Transverse colon (tissue), 4 donors: ENCODE measurements around the gene STOX2. TPM values are rescaled to one million over a fixed set of nuclear protein-coding genes. Genes with fewer than 3 reads are reported as not detected.

Experiments
- DNase-seq: peaks from one replicate; pipeline ENCODE4 v3.0.0-alpha.2; 2019
- H3K27ac ChIP-seq, 4 donors: fragments of 200-600 bp; sonication (generic); 2 replicates each; pipeline ENCODE4 v1.5.1; 2016 to 2018; ENCODE audit warnings: inconsistent platforms in 4 of 4
- H3K27me3 ChIP-seq: fragments of 200-600 bp; sonication (generic); 2 replicates; pipeline ENCODE4 v1.5.1; 2017; ENCODE audit warnings: inconsistent platforms
- H3K36me3 ChIP-seq, 4 donors: fragments of 200-600 bp; sonication (generic); 2 replicates each; pipeline ENCODE4 v1.5.1; 2017 to 2019; ENCODE audit warnings: inconsistent platforms in 4 of 4
- H3K4me1 ChIP-seq, 4 donors: fragments of 200-600 bp; sonication (generic); 2 replicates each; pipeline ENCODE4 v1.5.1; 2017 to 2020; ENCODE audit warnings: inconsistent platforms in 4 of 4
- H3K4me3 ChIP-seq, 4 donors: fragments of 200-600 bp; sonication (generic); 1 replicate in 1 of 4; 2 replicates in 3 of 4; pipeline versions ENCODE4 v1.5.1 to v1.6.1; 2017 to 2019; ENCODE audit warnings: inconsistent platforms in 4 of 4
- H3K9me3 ChIP-seq, 2 donors: fragments of 200-600 bp; sonication (generic); 2 replicates each; pipeline ENCODE4 v1.5.1; 2017 to 2019; ENCODE audit warnings: inconsistent platforms in 2 of 2
- CTCF ChIP-seq, 5 experiments: fragments of 200-600 bp in 3 of 5; fragments of 450-650 bp in 2 of 5; sonication (generic) in 3 of 5; IDR thresholded peaks; 1 replicate in 2 of 5; 2 replicates in 3 of 5; pipeline ENCODE4 v1.5.1; 2016 to 2017; ENCODE audit warnings: antibody characterized with exemption in 5 of 5, inconsistent platforms in 3 of 5, mild to moderate bottlenecking in 2 of 5, moderate library complexity in 1 of 5
- EP300 ChIP-seq: sonication (generic); formaldehyde crosslinking; IDR thresholded peaks from one replicate; pipeline ENCODE4 v1.6.1; 2017; ENCODE audit warnings: antibody characterized with exemption, low read depth
- POLR2A ChIP-seq: fragments of 450-650 bp; IDR thresholded peaks from one replicate; pipeline ENCODE4 v1.6.1; 2016; ENCODE audit warnings: antibody characterized with exemption, mild to moderate bottlenecking, moderate library complexity
- POLR2AphosphoS5 ChIP-seq, 3 donors: sonication (generic); formaldehyde crosslinking; IDR thresholded peaks; one replicate each; pipeline ENCODE4 v1.6.1; 2016; ENCODE audit warnings: antibody characterized with exemption in 3 of 3
- WGBS, 2 donors: methylation state at CpG; one replicate each; pipeline ENCODE4 v1.1.5; 2018; ENCODE audit warnings: low coverage in 1 of 2; 5-methylcytosine and 5-hydroxymethylcytosine counted together
- in situ Hi-C, 4 donors: fragments of 200-750 bp; cut with MboI; loops; one replicate each; pipeline versions ENCODE4 v1.15.0 to v1.15.1; 2017; ENCODE audit warnings: low sequenced_read_pairs in 3 of 4, low pct_ligation_motif_present in 1 of 4, low pct_unique_long_range_greater_than_20kb in 1 of 4
- intact Hi-C: fragments of 100-400 bp; cut with DNase I; formaldehyde crosslinking; loops from one replicate; pipeline ENCODE4 v1.15.1; 2023; ENCODE audit warnings: low total_unique reads
- total RNA-seq, 4 donors: library from RNA; depleted of rRNA; stranded (reverse); fragments of >200 nt; gene quantifications; one replicate each; pipeline ENCODE4 v1.1.0, GENCODE V29; 2016

The STOX2 gene
- total RNA-seq, 4 donors from 2014 or later = 0.37 to 90.8 (median 7.7) TPM

DNA sequence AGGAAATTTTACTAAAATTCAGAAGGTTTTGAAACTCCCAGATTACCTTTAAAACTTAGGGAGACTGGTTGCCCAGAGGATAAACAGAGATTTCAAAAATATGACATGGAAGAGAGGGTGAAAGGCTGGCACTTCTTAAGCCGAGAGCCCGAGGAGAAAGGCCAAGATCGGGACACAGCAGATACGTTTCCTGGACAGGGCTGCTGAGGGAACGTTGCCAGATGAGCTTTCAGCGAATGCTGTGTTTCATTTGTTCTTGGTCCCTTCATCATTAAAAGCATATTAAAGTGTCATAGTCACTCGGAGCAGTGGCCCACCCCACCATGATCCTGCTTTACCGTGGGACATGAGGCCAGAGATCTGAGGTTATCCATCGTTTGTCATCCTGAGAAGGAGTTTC is 37.9 kb upstream of the STOX2 start:
- no peak for DNase-seq
- WGBS, 2 donors = 55 to 76% methylated on average over 4 to 9 of the region's 9 CpGs
- Histone ChIP-seq H3K36me3 (no peaks in the 10 kb centered on the region), H3K4me3 (no peak overlapping the region), H3K4me1 (no peaks in the 10 kb centered on the region), H3K27me3 (no peaks in the 10 kb centered on the region), H3K27ac (no peak overlapping the region), H3K9me3 (no peaks in the 10 kb centered on the region)
- in situ Hi-C loops = no loop called here
- no peak for TF ChIP-seq POLR2AphosphoS5 (IDR thresholded peaks at IDR 0.05)
- TF ChIP-seq EP300 = no peak
- TF ChIP-seq CTCF (IDR thresholded peaks at IDR 0.05) = no peak
- TF ChIP-seq POLR2A = no peak
- intact Hi-C loops = no loop called here

- no peak overlapping the region for H3K4me3 ChIP-seq
- no peak for TF ChIP-seq POLR2AphosphoS5 (IDR thresholded peaks at IDR 0.05)
- no peak for TF ChIP-seq POLR2A
- no peak for TF ChIP-seq EP300
- TF ChIP-seq CTCF (IDR thresholded peaks at IDR 0.05) = no peak
- no peaks in the 10 kb centered on the region for H3K27me3 ChIP-seq
- H3K27ac ChIP-seq = no peak overlapping the region
- in situ Hi-C loops (no loop called here), intact Hi-C loops (loop anchor here (10.0 kb wide), 1 partner anchor 114 kb away; no protein-coding TSS in a partner anchor)
- no peaks in the 10 kb centered on the region for H3K9me3 ChIP-seq
- H3K36me3 ChIP-seq = no peaks in the 10 kb centered on the region
- WGBS, 2 donors = 72 to 88% methylated on average over 3 of the region's 3 CpGs
- peaks cover 0 to 6% (median 0%) of the 10 kb centered on the region in 4 donors for H3K4me1 ChIP-seq
- no peak for DNase-seq
Measured at GRCh38 chr4:183870997-183871396, 34.1 kb upstream of the STOX2 start.

DNA sequence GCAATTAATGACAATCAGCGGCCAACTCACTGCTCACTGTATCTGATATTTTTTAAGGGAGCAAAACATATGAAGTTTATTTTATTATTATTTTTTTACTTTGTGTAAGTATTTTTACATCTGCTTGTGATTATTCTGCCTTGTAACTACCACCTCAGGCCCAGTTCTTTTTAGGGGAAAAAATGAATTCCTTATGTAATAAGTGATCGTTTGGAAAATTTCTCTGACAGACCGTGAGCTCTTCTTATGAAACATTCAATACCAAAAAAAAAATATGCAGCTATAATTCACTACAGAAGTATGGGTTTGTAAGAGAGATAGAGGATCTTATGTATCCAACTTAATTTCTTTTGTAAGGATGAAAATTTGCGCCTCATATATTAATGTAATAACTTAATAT is 33.5 kb upstream of the STOX2 start:
- no peak overlapping the region for H3K27ac ChIP-seq
- no peaks in the 10 kb centered on the region for H3K9me3 ChIP-seq
- TF ChIP-seq POLR2A (no peak), POLR2AphosphoS5 (IDR thresholded peaks at IDR 0.05) (no peak), EP300 (no peak), CTCF (IDR thresholded peaks at IDR 0.05) (no peak)
- H3K27me3 ChIP-seq = no peaks in the 10 kb centered on the region
- no peaks in the 10 kb centered on the region for H3K36me3 ChIP-seq
- no peak for DNase-seq
- peaks cover 0 to 7% (median 3%) of the 10 kb centered on the region in 4 donors for H3K4me1 ChIP-seq
- in situ Hi-C loops = no loop called here
- H3K4me3 ChIP-seq = no peak overlapping the region
- 84 to 86% methylated on average over 4 of the region's 4 CpGs for WGBS, 2 donors
- intact Hi-C loops = loop anchor here (10.0 kb wide), 1 partner anchor 113 kb away; no protein-coding TSS in a partner anchor

- 75 to 83% methylated on average over 5 of the region's 5 CpGs for WGBS, 2 donors
- H3K4me3 ChIP-seq = no peak overlapping the region
- no peaks in the 10 kb centered on the region for H3K27me3 ChIP-seq
- TF ChIP-seq EP300 = no peak
- no peak for TF ChIP-seq POLR2AphosphoS5 (IDR thresholded peaks at IDR 0.05)
- no peak for TF ChIP-seq CTCF (IDR thresholded peaks at IDR 0.05)
- no peak for TF ChIP-seq POLR2A
- H3K9me3 ChIP-seq = no peaks in the 10 kb centered on the region
- H3K4me1 ChIP-seq = peaks cover 0 to 12% (median 8%) of the 10 kb centered on the region in 4 donors
- H3K27ac ChIP-seq = no peak overlapping the region
- intact Hi-C loops = loop anchor here (10.0 kb wide), 1 partner anchor 112 kb away; no protein-coding TSS in a partner anchor
- no peaks in the 10 kb centered on the region for H3K36me3 ChIP-seq
- DNase-seq = no peak
- in situ Hi-C loops = no loop called here
Measured at GRCh38 chr4:183872531-183872930, 32.6 kb upstream of the STOX2 start.
